A549 (cell line): ENCODE data around the gene THOC2.

Experiments used
- EP300 ChIP-seq, 2 experiments: fragments of >200 bp; sonication (Bioruptor Twin); formaldehyde crosslinking; IDR thresholded peaks; 2 replicates in 1 of 2; 3 replicates in 1 of 2; pipeline ENCODE4 v1.6.1; 2016 to 2017
- MAX ChIP-seq: IDR thresholded peaks from 2 replicates; pipeline ENCODE4 v1.6.1; 2012
- MAZ ChIP-seq: fragments of 150-350 bp; IDR thresholded peaks from 2 replicates; pipeline ENCODE4 v1.6.1; 2014; ENCODE audit warnings: antibody characterized with exemption, low read depth, low read length, borderline replicate concordance
- POLR2A ChIP-seq: IDR thresholded peaks from 2 replicates; pipeline ENCODE4 v1.6.1; 2012; ENCODE audit warnings: mild to moderate bottlenecking, low read length
- TF ChIP-seq, protein P1 (sequence below): fragments of >200 bp; sonication (Bioruptor Twin); formaldehyde crosslinking; IDR thresholded peaks from 3 replicates; pipeline ENCODE4 v1.5.1; 2016
- TF ChIP-seq, protein P2 (sequence below): fragments of 250-450 bp; sonication (Bioruptor Pico); IDR thresholded peaks from 2 replicates; pipeline ENCODE4 v1.5.0; 2020; ENCODE audit warnings: low read depth, mild to moderate bottlenecking, moderate library complexity
- TF ChIP-seq, protein P3 (sequence below): IDR thresholded peaks from 2 replicates; pipeline ENCODE4 v1.6.1; 2012
- TF ChIP-seq, protein P4 (sequence below): fragments of 200-600 bp; sonication (generic); IDR thresholded peaks from 2 replicates; pipeline ENCODE4 v1.6.1; 2016; ENCODE audit warnings: antibody characterized with exemption, mild to moderate bottlenecking, moderate library complexity

DNA sequence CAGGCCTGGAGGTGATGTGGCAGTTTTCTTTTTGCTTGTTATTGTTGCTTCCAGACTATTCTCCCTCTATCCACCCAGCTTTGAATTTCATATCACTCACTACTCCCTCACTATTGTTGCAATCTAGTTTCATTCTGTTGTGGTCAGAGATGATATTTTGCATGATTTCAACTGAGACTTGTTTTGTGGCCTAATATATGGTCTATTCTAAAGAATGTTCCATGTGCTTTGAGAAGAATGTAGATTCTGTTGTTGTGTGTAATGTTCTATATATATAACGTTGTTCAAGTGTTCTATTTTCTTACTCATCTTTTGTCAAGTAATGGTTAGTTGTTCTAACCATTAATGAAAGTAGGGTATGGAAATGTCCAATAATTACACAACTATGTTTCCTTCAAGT is 59.0 kb downstream of the THOC2 start:
- TF ChIP-seq, protein P1, sequence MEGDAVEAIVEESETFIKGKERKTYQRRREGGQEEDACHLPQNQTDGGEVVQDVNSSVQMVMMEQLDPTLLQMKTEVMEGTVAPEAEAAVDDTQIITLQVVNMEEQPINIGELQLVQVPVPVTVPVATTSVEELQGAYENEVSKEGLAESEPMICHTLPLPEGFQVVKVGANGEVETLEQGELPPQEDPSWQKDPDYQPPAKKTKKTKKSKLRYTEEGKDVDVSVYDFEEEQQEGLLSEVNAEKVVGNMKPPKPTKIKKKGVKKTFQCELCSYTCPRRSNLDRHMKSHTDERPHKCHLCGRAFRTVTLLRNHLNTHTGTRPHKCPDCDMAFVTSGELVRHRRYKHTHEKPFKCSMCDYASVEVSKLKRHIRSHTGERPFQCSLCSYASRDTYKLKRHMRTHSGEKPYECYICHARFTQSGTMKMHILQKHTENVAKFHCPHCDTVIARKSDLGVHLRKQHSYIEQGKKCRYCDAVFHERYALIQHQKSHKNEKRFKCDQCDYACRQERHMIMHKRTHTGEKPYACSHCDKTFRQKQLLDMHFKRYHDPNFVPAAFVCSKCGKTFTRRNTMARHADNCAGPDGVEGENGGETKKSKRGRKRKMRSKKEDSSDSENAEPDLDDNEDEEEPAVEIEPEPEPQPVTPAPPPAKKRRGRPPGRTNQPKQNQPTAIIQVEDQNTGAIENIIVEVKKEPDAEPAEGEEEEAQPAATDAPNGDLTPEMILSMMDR: no peak
- TF ChIP-seq, protein P2, sequence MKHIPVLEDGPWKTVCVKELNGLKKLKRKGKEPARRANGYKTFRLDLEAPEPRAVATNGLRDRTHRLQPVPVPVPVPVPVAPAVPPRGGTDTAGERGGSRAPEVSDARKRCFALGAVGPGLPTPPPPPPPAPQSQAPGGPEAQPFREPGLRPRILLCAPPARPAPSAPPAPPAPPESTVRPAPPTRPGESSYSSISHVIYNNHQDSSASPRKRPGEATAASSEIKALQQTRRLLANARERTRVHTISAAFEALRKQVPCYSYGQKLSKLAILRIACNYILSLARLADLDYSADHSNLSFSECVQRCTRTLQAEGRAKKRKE (CRISPR knock-in tag): no peak
- TF ChIP-seq, protein P3, sequence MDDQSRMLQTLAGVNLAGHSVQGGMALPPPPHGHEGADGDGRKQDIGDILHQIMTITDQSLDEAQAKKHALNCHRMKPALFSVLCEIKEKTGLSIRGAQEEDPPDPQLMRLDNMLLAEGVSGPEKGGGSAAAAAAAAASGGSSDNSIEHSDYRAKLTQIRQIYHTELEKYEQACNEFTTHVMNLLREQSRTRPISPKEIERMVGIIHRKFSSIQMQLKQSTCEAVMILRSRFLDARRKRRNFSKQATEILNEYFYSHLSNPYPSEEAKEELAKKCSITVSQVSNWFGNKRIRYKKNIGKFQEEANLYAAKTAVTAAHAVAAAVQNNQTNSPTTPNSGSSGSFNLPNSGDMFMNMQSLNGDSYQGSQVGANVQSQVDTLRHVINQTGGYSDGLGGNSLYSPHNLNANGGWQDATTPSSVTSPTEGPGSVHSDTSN: no peak
- TF ChIP-seq, protein P4, sequence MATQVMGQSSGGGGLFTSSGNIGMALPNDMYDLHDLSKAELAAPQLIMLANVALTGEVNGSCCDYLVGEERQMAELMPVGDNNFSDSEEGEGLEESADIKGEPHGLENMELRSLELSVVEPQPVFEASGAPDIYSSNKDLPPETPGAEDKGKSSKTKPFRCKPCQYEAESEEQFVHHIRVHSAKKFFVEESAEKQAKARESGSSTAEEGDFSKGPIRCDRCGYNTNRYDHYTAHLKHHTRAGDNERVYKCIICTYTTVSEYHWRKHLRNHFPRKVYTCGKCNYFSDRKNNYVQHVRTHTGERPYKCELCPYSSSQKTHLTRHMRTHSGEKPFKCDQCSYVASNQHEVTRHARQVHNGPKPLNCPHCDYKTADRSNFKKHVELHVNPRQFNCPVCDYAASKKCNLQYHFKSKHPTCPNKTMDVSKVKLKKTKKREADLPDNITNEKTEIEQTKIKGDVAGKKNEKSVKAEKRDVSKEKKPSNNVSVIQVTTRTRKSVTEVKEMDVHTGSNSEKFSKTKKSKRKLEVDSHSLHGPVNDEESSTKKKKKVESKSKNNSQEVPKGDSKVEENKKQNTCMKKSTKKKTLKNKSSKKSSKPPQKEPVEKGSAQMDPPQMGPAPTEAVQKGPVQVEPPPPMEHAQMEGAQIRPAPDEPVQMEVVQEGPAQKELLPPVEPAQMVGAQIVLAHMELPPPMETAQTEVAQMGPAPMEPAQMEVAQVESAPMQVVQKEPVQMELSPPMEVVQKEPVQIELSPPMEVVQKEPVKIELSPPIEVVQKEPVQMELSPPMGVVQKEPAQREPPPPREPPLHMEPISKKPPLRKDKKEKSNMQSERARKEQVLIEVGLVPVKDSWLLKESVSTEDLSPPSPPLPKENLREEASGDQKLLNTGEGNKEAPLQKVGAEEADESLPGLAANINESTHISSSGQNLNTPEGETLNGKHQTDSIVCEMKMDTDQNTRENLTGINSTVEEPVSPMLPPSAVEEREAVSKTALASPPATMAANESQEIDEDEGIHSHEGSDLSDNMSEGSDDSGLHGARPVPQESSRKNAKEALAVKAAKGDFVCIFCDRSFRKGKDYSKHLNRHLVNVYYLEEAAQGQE: no peak
- TF ChIP-seq POLR2A: no peak
- TF ChIP-seq MAX: no peak
- TF ChIP-seq MAZ: no peak
- no peak for TF ChIP-seq EP300 (IDR thresholded peaks at IDR 0.05)
